EH (cell line): ENCODE data around the gene SERPINF2.
"Not testable (repeated sequence)": the region's sequence is repeated elsewhere in the genome, so short reads cannot be mapped to it uniquely, and the experiment has no call there.

Source experiments
- DNase-seq: peaks from one replicate; pipeline ENCODE4 v3.0.0-alpha.2; 2015; ENCODE audit warnings: low read depth

Gene SERPINF2

DNA sequence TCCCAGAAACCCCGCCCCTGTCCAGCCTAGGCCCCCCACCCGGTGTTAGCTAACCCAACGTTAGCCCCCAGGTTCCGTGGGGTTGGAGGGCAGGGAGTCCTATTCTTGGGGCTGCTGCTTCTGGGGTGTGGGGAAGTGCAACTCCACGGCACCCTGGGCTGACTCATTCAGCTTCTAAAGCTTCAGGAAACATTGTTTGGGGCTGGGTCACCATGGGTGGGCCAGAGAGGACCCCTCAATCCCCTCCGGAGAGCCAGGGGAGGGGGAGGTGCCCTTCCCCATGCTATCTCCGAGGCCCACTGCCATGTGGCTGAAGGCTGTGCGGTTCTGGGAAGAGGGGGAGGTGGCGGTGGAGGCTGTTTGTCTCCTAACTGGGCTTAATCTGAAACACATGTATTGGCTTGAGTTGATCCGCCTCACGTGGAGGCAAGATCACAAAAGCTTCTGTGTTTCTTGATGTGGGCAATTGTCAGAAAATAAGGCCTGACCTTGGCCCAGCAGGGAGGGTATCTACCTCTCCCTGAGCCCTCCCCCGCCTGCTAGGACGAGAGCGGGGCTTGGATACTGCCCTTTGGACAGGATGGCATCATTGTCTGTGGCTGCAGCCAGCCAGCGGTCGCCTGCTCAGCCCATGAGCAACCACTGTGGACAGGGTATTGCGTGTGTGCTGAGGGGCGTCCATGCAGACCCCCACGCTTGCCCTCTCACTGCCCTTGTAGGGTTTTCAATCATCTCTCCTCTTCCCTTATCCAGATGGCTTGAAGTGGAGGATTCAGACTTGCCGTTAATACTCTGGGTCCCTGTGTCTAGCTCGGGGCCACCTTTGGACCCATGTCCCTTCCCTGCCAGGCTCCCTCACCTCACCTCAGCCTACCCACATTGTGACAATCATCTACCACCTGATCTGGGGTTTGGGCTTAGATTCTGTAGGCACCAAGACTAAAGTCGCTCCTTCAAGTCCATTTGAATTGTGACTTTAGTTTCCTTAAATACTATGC lies 20.5 kb downstream of the SERPINF2 start:
- peak; percentile 76 for DNase-seq

DNA sequence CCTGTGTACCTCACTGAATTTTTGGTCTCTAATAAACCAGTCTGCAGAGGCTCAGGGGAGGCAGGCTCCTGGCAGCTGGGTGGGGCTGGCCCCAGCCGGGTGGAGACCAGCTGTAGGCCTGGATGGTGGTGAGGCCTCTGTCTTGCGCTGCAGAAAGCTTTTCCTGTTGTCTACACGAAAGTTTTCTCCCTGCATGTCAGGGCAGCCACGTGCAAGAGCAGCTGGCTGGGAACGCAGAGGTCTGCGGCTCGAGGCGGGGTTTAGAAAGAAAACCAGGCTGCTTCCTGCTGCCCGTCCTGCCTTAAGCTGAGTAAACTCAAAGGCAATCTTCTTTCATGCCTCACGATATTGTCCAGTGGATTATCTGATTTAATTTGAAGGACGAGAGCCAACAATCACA lies 21.6 kb downstream of the SERPINF2 start:
- DNase-seq = peak; percentile 85

- DNase-seq = not testable (repeated sequence)
Observed at GRCh38 chr17:1764705-1765104, 22.0 kb downstream of the SERPINF2 start.

GRCh38 chr17:1765576-1765975 lies 22.9 kb downstream of the SERPINF2 start:
- no peak for DNase-seq

DNA sequence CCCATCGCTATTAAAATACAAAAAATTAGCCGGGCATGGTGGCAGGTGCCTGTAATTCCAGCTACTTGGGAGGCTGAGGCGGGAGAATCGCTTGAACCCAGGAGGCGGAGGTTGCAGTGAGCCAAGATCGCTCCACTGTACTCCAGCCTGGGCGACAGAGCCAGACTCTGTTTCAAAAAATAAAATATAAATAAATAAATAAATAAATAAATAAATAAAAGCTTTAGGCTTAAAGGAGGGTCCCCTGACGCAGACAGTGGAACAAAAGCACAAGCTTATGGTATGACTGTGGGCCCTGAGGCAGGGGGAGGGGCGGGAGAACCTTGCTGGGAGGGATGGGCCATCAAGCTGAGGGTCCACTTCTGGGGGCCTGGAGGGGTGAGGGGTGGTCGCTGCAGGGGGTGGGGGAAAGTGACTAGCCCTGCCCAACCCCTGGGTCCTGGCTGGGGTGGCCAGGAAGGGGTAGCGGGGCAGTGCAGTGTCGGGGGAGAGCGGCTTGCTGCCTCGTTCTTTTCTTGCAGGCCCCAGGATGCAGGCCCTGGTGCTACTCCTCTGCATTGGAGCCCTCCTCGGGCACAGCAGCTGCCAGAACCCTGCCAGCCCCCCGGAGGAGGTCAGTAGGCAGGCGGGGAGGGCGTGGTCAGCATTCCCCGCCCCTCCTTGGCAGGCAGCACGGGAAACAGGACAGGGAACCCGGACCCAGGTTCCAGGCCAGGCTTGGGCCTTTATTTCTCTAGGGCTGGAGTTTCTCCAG lies 23.9 kb downstream of the SERPINF2 start:
- no peak for DNase-seq

- no peak for DNase-seq
Observed at GRCh38 chr17:1767358-1767757, 24.7 kb downstream of the SERPINF2 start.

DNA sequence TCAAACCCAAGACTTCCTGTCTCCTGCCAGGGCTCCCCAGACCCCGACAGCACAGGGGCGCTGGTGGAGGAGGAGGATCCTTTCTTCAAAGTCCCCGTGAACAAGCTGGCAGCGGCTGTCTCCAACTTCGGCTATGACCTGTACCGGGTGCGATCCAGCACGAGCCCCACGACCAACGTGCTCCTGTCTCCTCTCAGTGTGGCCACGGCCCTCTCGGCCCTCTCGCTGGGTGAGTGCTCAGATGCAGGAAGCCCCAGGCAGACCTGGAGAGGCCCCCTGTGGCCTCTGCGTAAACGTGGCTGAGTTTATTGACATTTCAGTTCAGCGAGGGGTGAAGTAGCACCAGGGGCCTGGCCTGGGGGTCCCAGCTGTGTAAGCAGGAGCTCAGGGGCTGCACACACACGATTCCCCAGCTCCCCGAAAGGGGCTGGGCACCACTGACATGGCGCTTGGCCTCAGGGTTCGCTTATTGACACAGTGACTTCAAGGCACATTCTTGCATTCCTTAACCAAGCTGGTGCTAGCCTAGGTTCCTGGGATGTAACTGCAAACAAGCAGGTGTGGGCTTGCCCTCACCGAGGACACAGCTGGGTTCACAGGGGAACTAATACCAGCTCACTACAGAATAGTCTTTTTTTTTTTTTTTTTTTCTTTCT lies 27.3 kb downstream of the SERPINF2 start:
- no peak for DNase-seq

GRCh38 chr17:1773000-1773695 lies 30.5 kb downstream of the SERPINF2 start:
- peak; percentile 26 for DNase-seq

DNA sequence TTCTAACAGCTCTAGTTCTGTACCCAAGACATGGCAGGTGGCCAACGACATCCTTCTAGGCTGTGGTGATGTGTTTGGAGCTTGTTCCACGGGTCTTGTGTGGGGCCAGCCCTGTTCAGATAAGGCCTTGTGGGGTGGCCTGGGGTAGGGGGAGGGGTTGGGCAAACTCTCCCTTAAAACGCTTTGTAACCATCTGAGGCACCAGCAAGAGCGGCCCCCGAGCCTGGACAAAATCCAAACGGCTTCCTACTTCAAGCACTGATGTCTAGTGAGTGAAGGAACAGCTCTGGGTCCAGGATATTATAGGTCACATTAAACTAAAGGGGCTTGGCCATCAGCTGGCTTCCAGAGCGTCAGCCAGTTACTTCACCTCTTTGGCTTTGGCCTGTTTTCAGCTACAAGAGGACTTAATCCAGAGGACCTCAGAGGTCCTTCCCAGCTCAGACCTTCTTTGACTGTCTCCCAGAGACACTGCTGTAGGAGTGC lies 31.1 kb downstream of the SERPINF2 start:
- DNase-seq = no peak

- DNase-seq = no peak
Observed at GRCh38 chr17:1774390-1775176, 31.9 kb downstream of the SERPINF2 start.

GRCh38 chr17:1776328-1776727 lies 33.7 kb downstream of the SERPINF2 start:
- no peak for DNase-seq

DNA sequence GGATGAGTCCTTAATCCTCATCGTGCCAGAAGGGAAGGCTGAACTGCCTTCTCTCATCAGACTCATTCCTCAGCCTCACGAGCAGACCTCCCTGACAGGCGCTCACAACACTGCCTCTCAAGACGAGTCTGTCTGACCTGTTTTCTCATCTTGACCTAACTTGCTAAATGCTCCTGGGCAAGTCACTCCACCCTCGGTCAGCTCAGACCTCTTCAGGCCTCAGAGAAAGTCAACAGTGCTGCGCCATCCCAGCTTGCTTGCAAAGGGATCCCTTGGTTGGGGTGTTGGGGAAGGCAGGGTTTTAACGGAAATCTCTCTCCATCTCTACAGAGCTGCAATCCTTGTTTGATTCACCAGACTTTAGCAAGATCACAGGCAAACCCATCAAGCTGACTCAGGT lies 34.2 kb downstream of the SERPINF2 start:
- no peak for DNase-seq

DNA sequence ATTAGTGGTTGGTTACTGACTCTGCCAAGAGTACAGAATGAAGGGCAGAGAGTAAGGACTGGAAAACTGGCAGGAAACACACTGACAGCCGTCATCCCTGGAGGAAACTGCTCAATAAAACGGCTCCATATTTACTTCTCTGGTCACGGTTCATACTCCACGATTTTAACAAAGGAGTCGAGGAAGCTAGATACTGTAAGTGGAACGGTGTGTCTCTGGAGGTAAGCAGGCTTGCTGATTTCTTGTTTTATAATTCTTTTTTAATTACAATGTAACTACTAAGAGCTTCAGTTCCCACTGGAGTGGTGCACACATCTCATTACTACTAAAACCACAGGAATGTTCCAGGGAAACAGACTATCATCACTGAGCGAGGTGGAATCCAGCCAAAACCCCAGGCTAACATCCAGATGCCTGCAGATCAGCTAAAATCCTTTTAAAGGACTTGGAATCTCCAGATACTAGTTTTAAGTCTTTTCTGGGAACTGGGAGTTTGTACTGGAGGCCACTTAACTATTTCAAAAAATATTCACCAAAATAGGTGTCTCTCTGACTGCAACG lies 37.0 kb downstream of the SERPINF2 start:
- DNase-seq = peak; percentile 98

- no peak for DNase-seq
Observed at GRCh38 chr17:1782171-1782567, 39.5 kb downstream of the SERPINF2 start.

DNA sequence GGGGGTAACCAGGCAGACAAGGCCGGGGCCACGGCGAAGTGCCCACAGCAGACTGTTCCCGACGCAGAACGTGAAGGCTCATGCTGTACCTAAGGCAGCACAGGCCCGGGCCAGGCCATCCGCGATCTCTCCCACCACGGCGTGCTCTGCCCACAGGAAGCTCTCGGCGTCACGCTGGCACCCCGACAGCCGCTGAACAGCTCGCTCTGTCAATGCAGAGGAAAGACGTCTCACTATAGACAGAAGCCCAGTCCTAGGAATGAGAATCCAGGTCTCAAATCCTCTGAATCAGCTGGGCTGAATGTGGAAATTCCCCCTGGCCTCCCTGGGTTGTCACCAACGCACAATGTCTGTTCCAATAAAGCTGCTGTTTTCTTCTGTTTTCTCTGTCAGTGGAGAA lies 40.6 kb downstream of the SERPINF2 start:
- DNase-seq = no peak

DNA sequence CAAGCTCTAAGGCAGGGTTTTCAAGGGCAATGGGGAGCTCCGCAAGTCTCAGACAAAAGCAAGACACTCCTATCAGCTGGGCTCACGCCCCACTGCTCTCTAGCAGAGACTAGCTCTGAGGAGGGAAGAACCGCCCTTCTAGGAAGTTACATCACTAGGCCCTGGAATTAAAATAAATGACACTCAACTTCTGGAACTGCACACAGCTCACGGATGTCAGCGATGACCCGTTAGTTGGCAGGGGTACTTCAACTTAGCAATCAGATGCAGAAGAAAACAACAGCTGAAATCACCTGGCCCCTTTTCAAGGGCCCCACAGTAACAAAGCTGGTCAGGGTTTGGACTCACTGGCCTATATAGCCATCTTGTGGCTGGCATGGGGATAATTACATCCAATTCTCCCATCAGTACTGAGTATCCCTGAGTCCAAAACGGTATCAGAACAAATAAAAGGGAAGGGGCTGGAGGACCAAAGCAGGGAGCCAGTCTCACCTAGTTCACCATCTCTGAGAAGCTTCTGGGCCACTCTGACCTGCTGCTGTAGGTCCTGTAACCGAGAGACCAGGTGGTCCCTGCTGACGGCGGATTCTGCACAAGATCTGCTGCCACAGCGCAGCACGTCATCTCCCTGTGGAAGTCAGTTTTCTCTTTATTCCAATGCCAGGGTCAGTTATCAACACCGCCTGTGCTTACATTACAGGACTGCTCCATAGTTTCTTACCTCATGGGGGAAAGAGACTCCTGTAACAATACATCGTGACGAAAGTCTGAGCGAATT lies 41.4 kb downstream of the SERPINF2 start:
- peak; percentile 73 for DNase-seq

DNA sequence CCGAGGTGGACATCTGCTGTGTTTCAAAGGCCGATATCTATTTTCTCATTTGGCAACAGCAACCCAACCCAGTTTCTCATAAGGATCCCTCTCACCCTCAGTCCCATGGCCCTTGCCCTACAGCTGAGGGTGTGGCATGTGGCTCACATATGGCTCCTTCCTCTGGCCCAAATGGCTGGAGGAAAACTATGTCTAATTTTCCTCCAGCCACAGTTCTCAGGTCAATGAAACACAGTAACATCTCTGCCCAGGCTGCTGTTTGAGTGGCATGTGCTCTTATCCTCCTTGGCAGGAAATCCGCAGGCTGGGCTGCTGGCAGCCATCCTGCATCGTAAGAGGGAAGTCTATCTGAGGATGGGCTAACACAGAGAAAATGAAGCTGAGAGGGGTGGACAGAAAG lies 43.3 kb downstream of the SERPINF2 start:
- no peak for DNase-seq

DNA sequence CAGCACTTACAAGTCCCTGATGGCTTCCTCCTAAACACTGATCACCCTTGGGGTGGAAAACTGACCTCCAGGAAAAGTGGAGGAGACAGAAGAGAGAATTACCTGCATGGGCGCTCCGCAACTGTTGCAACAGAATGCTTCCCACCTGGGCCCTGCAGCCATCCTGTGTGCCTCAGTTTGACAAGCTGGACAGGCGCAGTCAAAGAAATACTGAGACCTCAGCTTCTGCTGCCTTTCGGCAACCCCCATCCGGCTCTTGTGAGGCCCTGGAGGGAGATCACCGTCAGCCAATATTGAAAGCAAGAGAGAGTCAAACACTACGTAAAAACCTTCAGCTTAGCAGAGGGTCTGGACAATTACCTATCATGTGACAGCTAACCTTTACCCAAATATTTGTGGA lies 44.0 kb downstream of the SERPINF2 start:
- DNase-seq = no peak

GRCh38 chr17:1787301-1787902 lies 44.7 kb downstream of the SERPINF2 start:
- peak; percentile 97 for DNase-seq
